Measurements from ENCODE around the gene DLL4. TPM values are rescaled to one million over a fixed set of nuclear protein-coding genes. Genes with fewer than 3 reads are reported as not detected.

DLL4 gene
- polyA plus RNA-seq, 4 donors: 6.9 to 8.4 (median 8.0) TPM

- no peak for DNase-seq (ENCODE audit: low read depth in 4 of 4, low spot score in 2 of 4)
Observed at GRCh38 chr15:40906091-40906990, 22.8 kb upstream of the DLL4 start.

DNA sequence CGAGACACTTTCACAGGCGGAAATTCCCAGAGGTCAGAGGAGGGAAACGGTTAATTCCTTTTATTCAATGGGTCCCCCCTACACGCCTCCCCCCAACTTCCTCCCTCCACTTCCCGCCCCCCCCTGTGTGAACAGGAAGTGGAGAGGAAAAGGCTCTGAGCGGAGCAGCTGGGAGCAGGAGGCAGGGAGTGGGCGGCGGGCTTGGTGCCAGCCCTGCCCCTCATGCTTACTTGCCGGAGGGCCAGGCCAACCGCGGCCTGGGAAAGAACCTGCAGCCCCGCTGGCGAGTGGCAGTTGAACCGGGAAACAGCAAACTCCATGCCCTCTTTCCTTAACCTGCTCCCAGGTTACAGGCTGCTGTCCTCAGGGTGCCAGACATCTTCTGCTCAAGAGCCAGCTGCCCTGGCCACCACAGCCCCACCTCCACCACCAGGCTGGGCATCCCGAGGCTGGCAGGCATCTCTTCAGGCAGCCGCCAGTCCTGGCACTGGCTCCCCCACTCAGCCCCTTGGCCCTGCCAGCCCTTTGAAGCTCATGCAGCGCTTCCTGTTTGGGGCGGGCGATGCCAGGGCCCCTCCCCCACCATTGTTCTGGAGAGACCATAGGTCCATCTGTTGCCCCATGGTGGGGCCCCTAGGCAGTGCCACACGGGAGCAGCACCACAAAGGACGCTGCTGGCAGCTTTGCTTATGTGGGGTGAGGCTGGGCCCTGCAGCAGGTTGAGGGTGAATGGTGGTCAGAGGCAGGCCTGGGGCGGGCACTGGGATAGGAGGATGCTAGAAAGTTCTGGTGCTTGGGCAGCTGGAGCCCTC lies 21.9 kb upstream of the DLL4 start:
- DNase-seq (ENCODE audit: low read depth in 4 of 4, low spot score in 2 of 4): no peak

GRCh38 chr15:40908095-40908494 lies 21.0 kb upstream of the DLL4 start:
- no peak for DNase-seq (ENCODE audit: low read depth in 4 of 4, low spot score in 2 of 4)

DNA sequence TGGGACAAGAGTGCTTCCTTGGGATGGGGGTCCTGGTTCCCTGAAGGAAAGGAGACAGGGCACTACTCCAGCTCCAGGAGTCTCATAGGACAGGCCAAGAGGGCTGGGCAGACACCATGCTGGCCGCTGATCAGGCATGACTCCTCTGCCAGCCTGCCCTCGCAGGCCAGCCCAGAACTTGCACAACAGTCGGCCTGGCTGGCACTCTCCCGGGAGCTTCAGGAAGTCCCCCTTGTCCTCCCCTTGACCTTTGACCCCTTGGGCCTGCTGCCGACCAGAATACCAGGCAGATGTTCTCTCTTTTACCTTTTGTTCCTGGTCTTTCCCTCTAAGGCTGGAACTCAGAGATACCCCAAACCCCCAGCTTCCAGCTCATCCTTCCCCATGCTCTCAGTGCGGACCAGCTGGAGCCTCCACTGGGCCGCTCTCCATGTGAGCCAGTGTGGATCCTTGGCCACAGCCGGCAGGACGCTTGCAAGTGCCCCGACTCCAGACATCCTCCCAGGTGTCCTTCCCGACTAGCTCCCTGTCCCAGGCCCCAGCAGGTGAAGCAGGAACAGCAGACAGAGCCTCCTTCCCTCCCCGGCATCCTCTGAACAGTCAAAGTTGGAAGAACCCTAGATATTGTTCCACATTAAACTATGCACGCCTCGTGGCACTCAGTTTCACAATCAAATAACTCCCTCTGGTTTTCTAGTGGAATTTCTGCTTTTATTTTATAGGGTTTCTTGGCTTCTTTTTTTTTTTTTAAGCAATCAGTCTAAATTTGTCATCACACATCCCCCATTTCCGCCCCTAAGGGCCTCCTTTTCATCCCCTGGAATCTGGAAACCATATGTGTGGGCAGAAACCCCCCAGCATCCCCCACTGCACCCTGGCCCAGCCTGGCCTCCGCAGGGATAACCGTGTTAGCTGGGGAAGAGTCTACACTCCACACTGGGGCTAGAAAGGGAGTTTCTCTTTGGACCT lies 19.2 kb upstream of the DLL4 start:
- DNase-seq (ENCODE audit: low read depth in 4 of 4, low spot score in 2 of 4): no peak

DNA sequence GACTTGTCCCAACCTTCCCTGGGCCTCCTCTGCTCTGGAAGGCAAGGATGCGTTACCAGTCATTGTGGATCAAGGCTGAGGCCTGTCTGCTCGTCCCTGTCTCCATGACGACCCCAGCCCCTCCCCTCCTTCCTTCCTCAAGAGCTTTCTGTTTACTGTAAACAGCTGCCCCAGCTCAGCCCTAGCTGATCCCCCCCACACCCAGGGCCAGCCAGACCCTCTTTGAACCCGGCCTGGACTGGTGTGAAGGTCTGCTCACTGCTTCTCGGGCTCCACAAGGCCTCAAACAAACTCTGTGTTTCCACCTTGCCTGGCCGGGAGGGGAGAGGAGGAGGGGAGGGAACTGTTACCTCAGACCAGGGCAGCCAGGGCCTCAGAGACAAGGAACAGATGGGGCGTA lies 18.0 kb upstream of the DLL4 start:
- DNase-seq (ENCODE audit: low read depth in 4 of 4, low spot score in 2 of 4): peak in 1 of 4 donors; percentile 71

- no peak for DNase-seq (ENCODE audit: low read depth in 4 of 4, low spot score in 2 of 4)
Observed at GRCh38 chr15:40911693-40912092, 17.4 kb upstream of the DLL4 start.

DNA sequence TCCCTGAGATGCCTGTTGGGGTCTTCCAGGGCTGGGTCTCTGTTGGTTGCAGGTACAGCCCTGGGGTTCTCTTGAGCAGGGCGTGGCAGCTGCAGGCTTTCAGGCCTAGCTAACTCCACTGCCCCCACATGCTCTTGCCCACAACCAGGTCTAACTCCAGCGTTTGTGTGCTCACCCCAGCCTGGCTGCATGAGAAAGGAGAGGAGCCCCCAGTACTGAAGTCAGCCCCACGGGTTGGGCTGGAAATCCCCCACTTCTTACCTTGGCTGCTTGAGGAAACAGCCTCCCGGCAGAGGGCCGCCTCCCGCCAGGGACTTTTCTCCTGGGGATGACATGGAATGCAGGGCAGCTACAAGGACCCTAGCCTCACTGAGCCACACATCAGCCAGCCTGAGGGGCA lies 16.7 kb upstream of the DLL4 start:
- DNase-seq (ENCODE audit: low read depth in 4 of 4, low spot score in 2 of 4): no peak

- no peak for DNase-seq (ENCODE audit: low read depth in 4 of 4, low spot score in 2 of 4)
Observed at GRCh38 chr15:40914013-40914412, 15.1 kb upstream of the DLL4 start.

DNA sequence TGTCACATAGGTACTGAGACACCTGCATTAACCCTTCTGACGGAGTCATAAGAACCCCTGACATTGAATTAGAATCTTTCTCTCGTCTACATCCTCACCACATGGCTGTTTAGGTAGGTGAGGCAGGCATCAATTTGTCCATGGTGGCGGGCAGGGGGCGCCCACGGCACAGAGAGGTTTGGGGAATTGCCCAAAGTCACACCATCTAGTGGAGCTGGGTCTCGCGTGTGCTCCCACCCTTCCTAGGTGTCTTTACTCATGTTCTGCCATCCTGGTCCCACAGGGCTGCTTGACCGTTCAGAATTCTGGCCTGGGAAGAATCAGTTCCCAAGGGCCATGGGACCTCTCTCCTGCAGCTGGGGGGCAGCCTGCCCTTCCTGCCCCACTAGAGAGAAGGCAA lies 14.7 kb upstream of the DLL4 start:
- no peak for DNase-seq (ENCODE audit: low read depth in 4 of 4, low spot score in 2 of 4)

DNA sequence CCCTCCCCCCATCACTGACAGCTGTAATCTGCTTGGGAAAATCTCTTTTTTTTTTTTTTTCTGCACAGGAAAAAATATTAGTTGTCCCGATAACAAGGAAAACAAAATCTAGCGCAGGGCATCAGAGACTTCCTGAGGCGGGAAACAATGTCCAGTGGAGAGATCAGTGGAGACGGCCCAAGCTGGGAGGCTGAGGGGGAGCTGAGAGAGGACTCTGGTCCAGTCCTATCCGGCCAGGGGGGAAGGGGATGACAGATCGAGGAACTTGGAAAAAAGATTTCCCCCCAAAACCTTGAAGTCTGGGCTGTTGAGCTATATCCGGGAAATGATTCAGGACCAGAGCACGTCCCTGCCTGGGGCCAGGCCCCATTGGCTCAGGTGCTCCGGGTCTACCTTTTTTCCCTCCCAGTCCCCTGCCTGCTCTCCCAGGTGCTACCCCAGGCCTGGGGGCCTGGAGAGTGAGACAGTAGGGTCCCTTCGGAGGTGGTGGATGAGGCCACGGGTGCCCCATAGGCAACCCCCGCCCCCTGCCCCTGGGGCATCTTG lies 14.0 kb upstream of the DLL4 start:
- no peak for DNase-seq (ENCODE audit: low read depth in 4 of 4, low spot score in 2 of 4)

DNA sequence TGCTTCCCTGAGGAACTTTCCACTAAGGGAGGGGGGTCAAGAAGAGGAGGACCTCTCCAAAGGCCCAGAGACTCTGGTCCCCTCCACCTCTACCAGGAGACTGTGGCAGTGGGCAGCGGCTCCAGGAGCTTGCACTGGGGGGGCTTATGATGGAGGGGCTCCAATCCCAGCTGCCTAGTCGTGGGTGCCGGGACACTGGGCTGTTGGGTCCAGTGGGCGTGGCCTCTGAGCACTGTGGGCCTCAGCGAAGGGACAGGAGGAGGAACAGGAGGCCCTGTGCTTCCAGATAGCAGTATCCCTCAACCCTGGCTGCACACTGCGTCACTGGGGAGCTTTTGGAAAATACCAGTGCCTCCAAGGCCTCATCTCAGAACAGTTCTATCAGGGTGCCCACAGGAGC lies 13.5 kb upstream of the DLL4 start:
- DNase-seq (ENCODE audit: low read depth in 4 of 4, low spot score in 2 of 4): no peak

DNA sequence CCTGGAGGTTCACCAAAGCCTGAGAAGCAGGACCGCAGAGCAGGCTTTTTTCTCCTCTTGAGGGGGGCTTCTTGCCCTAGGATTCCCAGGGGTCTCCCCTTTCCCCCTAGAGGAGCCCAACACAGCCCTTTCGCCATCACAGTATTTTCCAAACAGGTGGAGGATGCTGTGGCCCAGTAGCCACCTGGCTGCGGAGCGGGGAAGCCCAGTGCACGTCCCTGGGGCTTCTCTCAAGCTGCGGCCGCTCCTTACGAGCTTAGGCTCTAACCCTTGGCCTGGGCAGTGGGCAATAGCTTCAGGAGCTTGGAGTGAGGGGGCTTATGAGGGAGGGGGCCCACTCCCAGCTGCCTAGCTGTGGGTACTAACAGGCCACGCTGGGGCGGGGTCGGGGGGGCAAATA lies 11.6 kb upstream of the DLL4 start:
- no peak for DNase-seq (ENCODE audit: low read depth in 4 of 4, low spot score in 2 of 4)

- no peak for DNase-seq (ENCODE audit: low read depth in 4 of 4, low spot score in 2 of 4)
Observed at GRCh38 chr15:40918146-40918798, 10.9 kb upstream of the DLL4 start.

DNA sequence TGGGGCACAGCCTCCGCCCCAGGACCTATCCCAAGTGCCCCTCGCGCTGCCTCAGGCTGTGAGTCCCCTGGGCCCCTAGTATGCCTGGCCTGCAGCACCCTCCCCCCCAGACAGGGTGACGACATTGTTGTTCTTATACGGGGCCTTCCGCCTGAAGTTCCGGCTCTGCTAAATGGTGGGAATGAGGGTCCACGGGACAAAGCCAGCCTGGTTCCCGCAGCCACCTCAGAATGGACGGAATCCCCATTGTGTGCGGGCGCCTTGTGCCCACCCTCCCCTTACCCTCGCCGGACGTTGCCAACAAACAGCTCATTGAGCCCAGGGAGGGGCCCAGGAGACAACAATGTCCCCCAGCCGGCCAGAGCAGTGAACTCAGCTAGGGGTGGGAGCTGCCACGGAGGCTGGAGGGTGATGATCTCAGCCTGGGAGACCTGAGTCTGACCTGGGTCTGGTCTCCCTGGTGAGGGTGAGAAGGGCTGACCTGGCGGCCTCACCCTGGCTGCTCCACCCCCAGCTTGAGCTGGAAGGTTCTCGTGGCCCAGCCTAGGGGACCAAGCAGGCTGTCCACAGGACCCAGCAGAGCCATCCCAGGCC lies 10.2 kb upstream of the DLL4 start:
- no peak for DNase-seq (ENCODE audit: low read depth in 4 of 4, low spot score in 2 of 4)

DNA sequence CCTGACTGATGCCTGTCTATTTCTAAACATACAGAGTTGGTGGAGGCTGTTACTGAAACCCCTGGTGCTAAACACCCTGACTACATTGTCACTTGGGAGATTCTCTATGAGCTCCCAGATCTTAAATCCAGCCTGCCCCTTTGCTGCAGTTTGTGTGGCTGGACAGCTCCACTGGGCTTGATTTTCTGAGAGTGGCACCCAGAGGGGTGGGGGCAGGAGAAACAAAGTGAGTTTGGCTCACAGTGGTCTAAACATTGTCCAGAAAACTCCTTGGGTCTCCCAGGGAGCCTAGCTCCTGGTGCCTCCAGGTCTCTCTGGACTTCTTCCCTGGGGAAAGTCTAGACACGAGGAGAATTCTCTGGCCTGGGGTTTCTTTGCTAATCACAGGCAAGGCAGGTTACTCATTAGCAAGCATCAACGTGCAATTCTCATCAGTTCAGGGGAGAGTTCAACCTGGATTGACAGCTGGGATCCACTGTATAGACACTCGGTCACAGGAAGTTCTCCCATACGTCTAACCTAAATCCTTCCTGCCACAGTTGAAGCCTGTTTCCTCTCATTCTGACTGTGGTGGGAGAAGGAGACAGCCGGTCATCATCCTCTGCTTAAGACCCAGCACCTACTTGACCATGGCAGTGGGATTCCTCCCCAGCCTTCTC lies 7.1 kb upstream of the DLL4 start:
- no peak for DNase-seq (ENCODE audit: low read depth in 4 of 4, low spot score in 2 of 4)

DNA sequence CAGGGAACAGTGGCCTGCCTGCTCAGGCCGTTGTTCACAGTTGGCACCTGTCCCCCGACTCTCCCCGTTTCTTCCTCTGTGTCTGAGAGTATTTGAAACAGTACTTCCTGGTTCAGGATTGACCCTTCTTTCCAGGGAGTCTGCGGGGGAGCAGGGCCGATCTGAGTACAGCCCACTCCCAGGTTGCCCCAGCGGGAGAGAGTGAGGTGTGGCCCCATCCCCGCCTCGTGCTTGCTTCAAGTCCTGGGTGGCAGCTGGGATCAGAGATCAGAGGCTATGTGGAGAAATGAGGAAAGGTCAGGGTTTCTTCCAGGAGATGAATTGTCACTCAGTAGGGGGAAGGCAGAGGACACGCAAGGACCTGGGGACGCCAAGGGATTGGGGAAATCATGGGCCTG lies 6.5 kb upstream of the DLL4 start:
- no peak for DNase-seq (ENCODE audit: low read depth in 4 of 4, low spot score in 2 of 4)

GRCh38 chr15:40923551-40923950 lies 5.6 kb upstream of the DLL4 start:
- DNase-seq (ENCODE audit: low read depth in 4 of 4, low spot score in 2 of 4): no peak

DNA sequence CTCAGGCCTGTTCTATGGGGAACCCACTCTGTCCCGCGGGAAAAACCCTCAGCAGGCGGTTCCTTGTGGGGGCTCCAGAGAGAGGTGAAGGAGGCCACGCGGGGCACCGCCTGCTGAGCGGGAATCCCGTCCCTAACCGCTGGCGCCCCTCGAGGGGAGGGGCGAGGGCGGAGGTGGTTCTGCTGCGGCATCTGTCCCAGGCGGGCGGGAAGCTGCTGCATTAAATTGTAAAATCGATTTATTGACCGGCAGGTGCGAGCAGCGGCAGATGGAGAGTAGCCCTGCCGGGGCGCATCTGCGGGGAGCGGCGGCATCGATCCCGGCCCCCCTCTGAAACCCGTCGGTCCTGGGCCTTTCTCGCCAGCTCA lies 3.7 kb upstream of the DLL4 start:
- no peak for DNase-seq (ENCODE audit: low read depth in 4 of 4, low spot score in 2 of 4)
